Activated naive CD4-positive, alpha-beta T cell treated with anti-CD3 and anti-CD28 coated beads, Interleukin-2, amount 50 U/mL, for 24 hours (primary cell): ENCODE data around the gene CALHM5.

Source experiments
- H3K27ac Mint-ChIP-seq: one replicate; pipeline ENCODE4 v1.8.0; 2021; ENCODE audit warnings: mild to moderate bottlenecking, mixed read lengths
- H3K27me3 Mint-ChIP-seq: one replicate; pipeline ENCODE4 v1.8.0; 2021; ENCODE audit warnings: mixed read lengths
- H3K36me3 Mint-ChIP-seq: one replicate; pipeline ENCODE4 v1.8.0; 2021; ENCODE audit warnings: mixed read lengths
- H3K4me1 Mint-ChIP-seq: one replicate; pipeline ENCODE4 v1.8.0; 2021; ENCODE audit warnings: mixed read lengths
- H3K4me3 Mint-ChIP-seq: one replicate; pipeline ENCODE4 v1.8.0; 2021; ENCODE audit warnings: mild to moderate bottlenecking, mixed read lengths
- H3K9me3 Mint-ChIP-seq: one replicate; pipeline ENCODE4 v1.8.0; 2021; ENCODE audit warnings: mixed read lengths

The CALHM5 gene

DNA sequence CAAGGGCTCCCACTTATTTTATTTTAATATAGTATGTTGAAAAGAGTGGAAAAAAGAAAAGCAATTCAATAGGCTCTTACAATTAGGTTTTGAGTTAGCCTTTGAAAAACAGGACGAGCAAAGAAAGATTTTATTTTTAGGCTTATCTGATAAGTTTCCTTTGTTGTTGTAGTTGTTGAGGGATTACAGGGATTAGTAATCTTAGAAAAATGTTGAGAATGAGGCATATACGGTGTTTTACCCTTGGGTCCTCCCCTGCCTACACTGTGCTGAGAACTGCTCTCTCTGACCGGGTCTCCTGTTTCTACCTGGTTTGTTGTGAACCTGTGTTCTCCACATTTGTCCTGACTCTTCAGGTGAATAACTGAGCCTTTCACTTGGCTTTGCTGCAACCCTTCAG lies 17.3 kb downstream of the CALHM5 start:
- no peaks in the 10 kb centered on the region for H3K36me3 Mint-ChIP-seq
- no peaks in the 10 kb centered on the region for H3K4me1 Mint-ChIP-seq

DNA sequence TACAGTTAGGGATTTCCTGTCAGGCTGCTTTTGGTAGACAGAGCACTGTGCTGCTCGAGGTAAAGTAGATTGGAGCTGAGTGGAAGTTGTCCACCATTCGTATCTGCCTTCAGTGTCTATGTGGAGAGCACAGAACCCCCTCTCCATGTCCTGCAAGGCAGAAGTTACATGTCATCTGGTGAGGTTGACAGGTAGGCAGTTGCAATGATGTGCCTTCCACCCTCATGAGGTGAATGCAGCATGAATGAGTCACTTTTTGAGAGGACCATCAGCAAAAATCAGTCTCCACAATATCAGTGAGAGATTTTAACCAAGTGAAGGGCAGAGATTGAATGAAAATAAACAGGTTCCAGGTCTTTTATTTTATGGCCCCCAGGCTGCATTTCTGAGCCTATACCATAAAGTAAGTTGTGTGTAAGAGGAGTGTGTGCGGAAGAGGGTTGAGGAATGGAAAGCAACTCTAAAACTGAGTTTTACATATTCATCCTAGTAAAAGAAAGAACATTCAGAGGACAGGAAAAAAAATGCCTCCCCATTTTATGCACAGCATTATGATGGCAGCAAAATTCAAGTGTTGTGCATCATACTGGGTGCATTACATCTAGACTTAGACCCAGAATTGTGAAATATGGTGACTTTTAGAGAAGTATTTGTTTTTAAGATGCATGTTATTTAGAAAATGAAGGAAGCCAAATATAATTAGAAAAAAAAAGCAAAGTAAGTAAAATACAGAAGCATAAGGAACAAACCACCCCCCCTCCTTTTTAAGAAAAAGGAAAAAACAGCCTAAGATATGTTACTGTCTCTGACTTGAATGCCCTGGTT lies 18.2 kb downstream of the CALHM5 start:
- H3K4me1 Mint-ChIP-seq: no peaks in the 10 kb centered on the region
- H3K4me3 Mint-ChIP-seq: no peak overlapping the region
- peaks cover 24% of the 10 kb centered on the region for H3K27me3 Mint-ChIP-seq
- no peaks in the 10 kb centered on the region for H3K9me3 Mint-ChIP-seq
- H3K36me3 Mint-ChIP-seq: no peaks in the 10 kb centered on the region
- no peak overlapping the region for H3K27ac Mint-ChIP-seq

More for the DNA sequence above, 17.3 kb downstream of the CALHM5 start:
- Mint-ChIP-seq H3K9me3 (no peaks in the 10 kb centered on the region), H3K27me3 (peaks cover 24% of the 10 kb centered on the region), H3K27ac (no peak overlapping the region), H3K4me3 (no peak overlapping the region)

- no peaks in the 10 kb centered on the region for H3K4me1 Mint-ChIP-seq
- H3K9me3 Mint-ChIP-seq: no peaks in the 10 kb centered on the region
- H3K36me3 Mint-ChIP-seq: no peaks in the 10 kb centered on the region
- peaks cover 24% of the 10 kb centered on the region for H3K27me3 Mint-ChIP-seq
- H3K4me3 Mint-ChIP-seq: no peak overlapping the region
- no peak overlapping the region for H3K27ac Mint-ChIP-seq
Observed at GRCh38 chr6:116530436-116530835, 19.0 kb downstream of the CALHM5 start.

- Mint-ChIP-seq H3K4me1 (no peaks in the 10 kb centered on the region), H3K9me3 (no peaks in the 10 kb centered on the region), H3K27me3 (peaks cover 17% of the 10 kb centered on the region), H3K27ac (no peak overlapping the region), H3K36me3 (no peaks in the 10 kb centered on the region), H3K4me3 (no peak overlapping the region)
Observed at GRCh38 chr6:116531675-116532570, 20.5 kb downstream of the CALHM5 start.

DNA sequence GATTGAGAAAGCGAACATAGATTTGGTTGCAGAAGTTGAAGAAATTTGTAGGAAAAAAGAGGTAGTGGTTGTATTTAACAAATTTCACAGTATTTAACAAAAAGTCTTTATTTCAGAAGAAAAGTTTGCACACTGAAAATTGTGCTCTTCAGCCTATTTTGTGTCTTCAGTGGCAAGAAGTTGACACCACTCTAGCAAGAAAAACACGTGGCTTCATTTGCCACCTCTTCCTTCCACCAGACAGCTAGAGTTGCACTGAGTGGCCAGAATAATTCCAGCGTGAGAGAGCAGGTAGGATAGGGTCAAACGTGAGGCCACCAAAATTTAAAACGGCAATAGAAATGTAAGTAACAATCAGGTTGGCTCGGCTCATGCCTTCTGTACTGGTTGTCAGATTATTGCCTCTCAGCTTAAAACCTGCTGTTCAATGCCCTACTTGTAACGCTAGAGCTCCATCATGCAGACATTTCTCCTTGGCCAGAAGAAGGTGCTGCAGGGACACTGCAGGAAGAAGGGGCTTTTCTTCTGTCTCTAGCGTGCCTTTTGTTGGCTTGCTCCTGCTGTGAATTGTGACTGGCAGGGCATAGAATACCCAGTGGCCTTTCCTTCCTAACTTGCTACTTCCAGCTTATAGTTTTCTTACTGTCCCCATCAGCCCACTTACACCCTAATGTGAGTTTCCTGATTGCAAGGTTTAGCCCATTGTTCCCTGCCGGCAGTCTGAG lies 22.0 kb downstream of the CALHM5 start:
- Mint-ChIP-seq H3K27ac (no peak overlapping the region), H3K9me3 (no peaks in the 10 kb centered on the region), H3K27me3 (peaks cover 17% of the 10 kb centered on the region), H3K4me1 (no peaks in the 10 kb centered on the region), H3K4me3 (no peak overlapping the region), H3K36me3 (no peaks in the 10 kb centered on the region)

DNA sequence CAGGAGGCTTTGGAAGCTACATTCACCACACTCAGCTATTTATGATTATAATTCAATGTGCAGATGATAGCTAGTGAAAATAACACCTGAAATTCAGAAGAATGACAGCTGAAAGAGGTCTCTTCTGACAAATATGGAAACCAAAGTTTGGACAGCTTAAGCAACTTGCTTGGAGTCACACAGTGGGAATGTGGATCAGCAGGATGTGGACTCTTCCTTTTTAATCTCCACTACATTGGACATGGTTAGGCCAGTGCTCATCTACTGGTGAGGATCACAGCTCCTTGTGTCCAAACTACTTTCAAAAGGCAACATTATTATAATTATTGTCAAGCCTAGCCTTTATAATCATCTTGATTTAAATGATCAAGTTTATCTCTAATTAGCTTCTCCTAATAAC lies 23.7 kb downstream of the CALHM5 start:
- Mint-ChIP-seq H3K4me1 (no peaks in the 10 kb centered on the region), H3K4me3 (no peak overlapping the region), H3K9me3 (no peaks in the 10 kb centered on the region), H3K36me3 (no peaks in the 10 kb centered on the region), H3K27me3 (peaks cover 11% of the 10 kb centered on the region), H3K27ac (no peak overlapping the region)

DNA sequence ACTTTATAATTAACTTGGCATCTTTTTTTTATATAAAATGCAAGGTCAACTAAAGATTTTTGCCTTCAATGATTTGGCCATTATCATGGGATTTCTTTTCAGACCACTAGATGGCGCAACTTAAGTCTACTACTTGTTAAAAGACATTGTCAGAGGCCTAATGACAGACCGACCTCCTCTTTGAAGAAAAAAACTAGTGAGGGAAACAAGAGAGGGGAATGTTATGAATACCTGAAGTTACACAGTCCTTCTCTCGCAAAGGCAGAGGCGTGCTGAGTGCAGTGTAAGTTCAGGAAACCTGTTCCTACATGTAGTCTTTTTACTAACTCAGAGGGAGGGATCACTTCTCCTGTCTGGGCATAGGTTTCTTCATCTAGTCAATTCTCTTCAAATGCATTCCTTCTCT lies 24.8 kb downstream of the CALHM5 start:
- Mint-ChIP-seq H3K27ac (no peak overlapping the region), H3K4me1 (no peaks in the 10 kb centered on the region), H3K4me3 (no peak overlapping the region), H3K27me3 (peaks cover 9% of the 10 kb centered on the region), H3K36me3 (no peaks in the 10 kb centered on the region), H3K9me3 (no peaks in the 10 kb centered on the region)

GRCh38 chr6:116542426-116542825 lies 31.0 kb downstream of the CALHM5 start:
- Mint-ChIP-seq H3K4me1 (no peaks in the 10 kb centered on the region), H3K9me3 (no peaks in the 10 kb centered on the region), H3K27ac (no peak overlapping the region), H3K27me3 (peaks cover 10% of the 10 kb centered on the region), H3K4me3 (no peak overlapping the region), H3K36me3 (no peaks in the 10 kb centered on the region)

DNA sequence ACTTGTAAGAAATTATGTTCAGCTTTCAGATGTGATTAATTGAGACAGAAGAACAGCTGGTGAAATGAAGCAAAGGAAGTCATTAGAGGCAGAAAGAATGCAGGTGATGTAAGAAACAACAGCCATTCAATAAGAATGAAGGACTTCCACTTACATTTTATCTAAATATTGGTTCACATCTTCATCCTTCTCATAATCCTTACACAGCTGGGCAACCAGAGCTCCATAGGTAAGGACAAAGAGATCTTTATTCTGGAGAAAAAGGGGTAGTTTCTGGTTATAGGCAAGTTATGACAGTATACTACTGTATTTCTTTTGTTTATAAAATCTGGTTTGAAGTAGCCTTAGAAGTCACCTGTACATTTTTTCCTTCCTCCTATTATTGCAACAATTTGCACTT lies 31.7 kb downstream of the CALHM5 start:
- no peak overlapping the region for H3K27ac Mint-ChIP-seq
- H3K27me3 Mint-ChIP-seq: peaks cover 10% of the 10 kb centered on the region
- no peaks in the 10 kb centered on the region for H3K36me3 Mint-ChIP-seq
- H3K4me1 Mint-ChIP-seq: no peaks in the 10 kb centered on the region
- H3K9me3 Mint-ChIP-seq: no peaks in the 10 kb centered on the region
- no peak overlapping the region for H3K4me3 Mint-ChIP-seq

GRCh38 chr6:116545651-116546050 lies 34.2 kb downstream of the CALHM5 start, which contains the start of gene TRAPPC3L:
Gene TRAPPC3L (minus strand): TSS chr6:116545684. CDS start chr6:116545514, 170 bp downstream.
- Mint-ChIP-seq H3K9me3 (no peaks in the 10 kb centered on the region), H3K27me3 (peaks cover 9% of the 10 kb centered on the region), H3K36me3 (no peaks in the 10 kb centered on the region), H3K27ac (no peak within 1 kb of the TSS), H3K4me1 (no peaks in the 10 kb centered on the region), H3K4me3 (no peak within 1 kb of the TSS)

GRCh38 chr6:116547358-116547757 lies 35.9 kb downstream of the CALHM5 start:
- Mint-ChIP-seq H3K9me3 (no peaks in the 10 kb centered on the region), H3K36me3 (no peaks in the 10 kb centered on the region), H3K4me1 (no peaks in the 10 kb centered on the region), H3K27ac (no peak overlapping the region), H3K4me3 (no peak overlapping the region), H3K27me3 (peaks cover 9% of the 10 kb centered on the region)

DNA sequence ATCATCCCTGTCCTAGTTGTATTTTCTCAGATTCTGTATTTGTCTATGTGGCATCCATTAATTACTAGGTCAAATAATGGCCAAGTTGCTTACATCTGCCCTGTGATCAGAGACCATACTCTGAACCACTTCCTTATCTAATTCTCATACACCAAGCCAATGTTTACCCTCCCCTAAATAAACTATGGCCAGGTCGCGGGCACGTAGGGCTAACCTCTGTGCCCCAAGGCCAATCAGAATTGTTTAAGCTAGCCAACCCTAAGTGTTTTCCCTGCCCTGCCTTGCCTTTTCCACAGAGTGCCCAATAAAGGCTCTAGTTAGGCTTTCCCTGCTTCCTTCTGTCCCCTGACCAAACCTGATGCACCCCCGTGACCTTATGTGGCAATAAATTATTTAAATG lies 39.4 kb downstream of the CALHM5 start:
- Mint-ChIP-seq H3K36me3 (no peaks in the 10 kb centered on the region), H3K27me3 (peaks cover 7% of the 10 kb centered on the region), H3K9me3 (no peaks in the 10 kb centered on the region), H3K27ac (no peak overlapping the region), H3K4me3 (no peak overlapping the region), H3K4me1 (no peaks in the 10 kb centered on the region)

GRCh38 chr6:116553451-116553850 lies 42.0 kb downstream of the CALHM5 start, which contains the start of gene CALHM4:
Gene CALHM4 (plus strand): TSS chr6:116553751. CDS start chr6:116553794, 43 bp downstream.
- Mint-ChIP-seq H3K4me1 (no peaks in the 10 kb centered on the region), H3K36me3 (no peaks in the 10 kb centered on the region), H3K27ac (no peak within 1 kb of the TSS), H3K4me3 (no peak within 1 kb of the TSS), H3K9me3 (no peaks in the 10 kb centered on the region), H3K27me3 (peaks cover 7% of the 10 kb centered on the region)

DNA sequence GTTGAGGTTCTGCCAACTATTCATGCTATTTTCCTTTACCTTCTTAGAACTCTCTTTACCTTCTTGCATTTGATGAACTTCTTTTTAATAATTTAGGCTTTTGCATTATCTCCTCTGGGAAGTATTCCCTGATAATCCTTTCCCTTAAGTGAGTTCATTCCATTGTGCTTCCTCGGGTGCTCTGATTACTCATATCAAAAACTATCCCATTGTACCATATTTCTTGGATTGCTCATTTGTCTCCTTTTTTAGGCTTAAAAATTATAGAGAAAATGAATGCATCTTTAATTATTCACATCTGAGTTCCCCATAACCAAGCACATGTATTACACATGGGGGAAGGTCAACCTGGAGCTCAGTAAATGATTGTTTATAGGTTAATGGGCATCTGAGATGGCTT lies 44.6 kb downstream of the CALHM5 start:
- Mint-ChIP-seq H3K36me3 (no peaks in the 10 kb centered on the region), H3K4me3 (no peak overlapping the region), H3K9me3 (no peaks in the 10 kb centered on the region), H3K4me1 (no peaks in the 10 kb centered on the region), H3K27ac (no peak overlapping the region), H3K27me3 (peaks cover 9% of the 10 kb centered on the region)

- no peaks in the 10 kb centered on the region for H3K36me3 Mint-ChIP-seq
Observed at GRCh38 chr6:116556814-116557415, 45.5 kb downstream of the CALHM5 start.

More at GRCh38 chr6:116556814-116557415, 45.5 kb downstream of the CALHM5 start:
- H3K4me1 Mint-ChIP-seq: no peaks in the 10 kb centered on the region
- H3K9me3 Mint-ChIP-seq: no peaks in the 10 kb centered on the region
- H3K27ac Mint-ChIP-seq: no peak overlapping the region
- peaks cover 8% of the 10 kb centered on the region for H3K27me3 Mint-ChIP-seq
- no peak overlapping the region for H3K4me3 Mint-ChIP-seq
